Thoracic aorta (tissue), 2 donors: ENCODE results near the gene MAEA. TPM values are rescaled to one million over a fixed set of nuclear protein-coding genes. Genes with fewer than 3 reads are reported as not detected.

Experiments
- ATAC-seq: fragments of 150-250 bp; one replicate; pipeline ENCODE4 v1.8.0; 2017; ENCODE audit warnings: low read depth; ENCODE audit not compliant: insufficient number of reproducible peaks, low FRiP score
- DNase-seq: peaks from one replicate; pipeline ENCODE4 v3.0.0-alpha.2; 2020; ENCODE audit warnings: low spot score
- H3K27ac ChIP-seq, 2 donors: fragments of 200-600 bp; sonication (generic); 1 replicate in 1 of 2; 2 replicates in 1 of 2; pipeline ENCODE4 v1.5.1; 2016; ENCODE audit warnings: mild to moderate bottlenecking in 2 of 2, moderate library complexity in 2 of 2
- H3K27me3 ChIP-seq: fragments of 200-600 bp; sonication (generic); replicated peaks from 2 replicates; pipeline ENCODE4 v1.6.0; 2016; ENCODE audit warnings: mild to moderate bottlenecking; ENCODE audit not compliant: insufficient read depth
- H3K36me3 ChIP-seq: fragments of 200-600 bp; sonication (generic); one replicate; pipeline ENCODE4 v1.5.1; 2016
- H3K4me1 ChIP-seq, 2 donors: fragments of 200-600 bp; sonication (generic); 1 replicate in 1 of 2; 2 replicates in 1 of 2; pipeline versions ENCODE4 v1.5.1 to v1.6.0; 2016; ENCODE audit warnings: low read depth in 2 of 2, mild to moderate bottlenecking in 1 of 2; ENCODE audit not compliant: control insufficient read depth in 1 of 2
- H3K4me3 ChIP-seq: fragments of 200-600 bp; sonication (generic); 2 replicates; pipeline ENCODE4 v1.5.1; 2016; ENCODE audit warnings: mild to moderate bottlenecking
- H3K9me3 ChIP-seq: fragments of 200-600 bp; sonication (generic); 2 replicates; pipeline ENCODE4 v1.5.1; 2016
- total RNA-seq, 2 donors: library from RNA; depleted of rRNA; stranded (reverse); fragments of >200 nt; gene quantifications; one replicate each; pipeline versions ENCODE4 v1.1.0 to v1.2.3, GENCODE V29; 2016
- TF ChIP-seq, protein P1 (sequence below): fragments of 200-600 bp; sonication (generic); IDR thresholded peaks from one replicate; pipeline ENCODE4 v1.5.1; 2019; ENCODE audit warnings: antibody characterized with exemption

Gene MAEA
- total RNA-seq, 2 donors from 2014 or later: 53.7 to 83.8 TPM

DNA sequence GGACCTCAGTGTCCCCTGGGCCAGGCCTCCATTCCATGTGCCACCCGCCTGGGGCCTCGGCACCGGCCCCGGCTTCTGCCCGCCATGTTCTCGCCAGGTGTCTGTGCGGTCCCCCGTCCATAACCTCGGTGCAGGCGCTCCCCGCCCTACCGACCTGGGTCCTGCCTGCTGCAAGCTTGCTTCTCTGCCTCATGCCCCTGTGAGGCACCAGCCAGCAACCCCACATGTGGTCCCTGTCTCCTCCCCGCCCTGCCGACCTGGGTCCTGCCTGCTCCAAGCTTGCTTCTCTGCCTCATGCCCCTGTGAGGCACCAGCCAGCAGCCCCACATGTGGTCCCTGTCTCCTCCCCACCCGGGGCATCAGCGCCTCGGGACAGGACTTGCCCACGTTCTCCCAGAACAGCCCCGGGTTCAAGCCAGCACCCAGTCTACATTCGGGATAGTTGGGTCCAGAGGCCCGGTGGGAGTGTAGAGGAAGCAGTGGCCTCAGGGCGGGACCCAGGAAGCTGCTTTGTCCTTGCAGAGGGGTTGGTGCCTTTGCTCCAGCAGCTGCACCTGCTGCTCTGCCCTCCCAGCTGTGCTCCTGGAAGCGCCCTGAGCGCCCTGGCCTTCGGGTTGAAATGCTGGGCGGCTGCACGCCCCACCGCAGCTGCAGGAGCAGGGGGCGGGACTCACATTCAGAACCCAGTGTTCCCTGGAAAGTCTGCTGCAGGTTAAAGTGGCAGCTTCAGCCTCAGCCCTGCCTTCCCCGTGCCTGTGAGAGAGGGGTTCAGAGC is 37.2 kb downstream of the MAEA start:
- ATAC-seq (no peak), DNase-seq (no peak)
- H3K27ac ChIP-seq: no peak overlapping the region
- H3K9me3 ChIP-seq: no peaks in the 10 kb centered on the region
- peaks cover 41% of the 10 kb centered on the region for H3K36me3 ChIP-seq
- H3K27me3 ChIP-seq: no peaks in the 10 kb centered on the region
- H3K4me1 ChIP-seq: peaks cover 3 to 20% of the 10 kb centered on the region in 2 donors
- H3K4me3 ChIP-seq: no peak overlapping the region
- TF ChIP-seq, protein P1, sequence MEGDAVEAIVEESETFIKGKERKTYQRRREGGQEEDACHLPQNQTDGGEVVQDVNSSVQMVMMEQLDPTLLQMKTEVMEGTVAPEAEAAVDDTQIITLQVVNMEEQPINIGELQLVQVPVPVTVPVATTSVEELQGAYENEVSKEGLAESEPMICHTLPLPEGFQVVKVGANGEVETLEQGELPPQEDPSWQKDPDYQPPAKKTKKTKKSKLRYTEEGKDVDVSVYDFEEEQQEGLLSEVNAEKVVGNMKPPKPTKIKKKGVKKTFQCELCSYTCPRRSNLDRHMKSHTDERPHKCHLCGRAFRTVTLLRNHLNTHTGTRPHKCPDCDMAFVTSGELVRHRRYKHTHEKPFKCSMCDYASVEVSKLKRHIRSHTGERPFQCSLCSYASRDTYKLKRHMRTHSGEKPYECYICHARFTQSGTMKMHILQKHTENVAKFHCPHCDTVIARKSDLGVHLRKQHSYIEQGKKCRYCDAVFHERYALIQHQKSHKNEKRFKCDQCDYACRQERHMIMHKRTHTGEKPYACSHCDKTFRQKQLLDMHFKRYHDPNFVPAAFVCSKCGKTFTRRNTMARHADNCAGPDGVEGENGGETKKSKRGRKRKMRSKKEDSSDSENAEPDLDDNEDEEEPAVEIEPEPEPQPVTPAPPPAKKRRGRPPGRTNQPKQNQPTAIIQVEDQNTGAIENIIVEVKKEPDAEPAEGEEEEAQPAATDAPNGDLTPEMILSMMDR: no peak

DNA sequence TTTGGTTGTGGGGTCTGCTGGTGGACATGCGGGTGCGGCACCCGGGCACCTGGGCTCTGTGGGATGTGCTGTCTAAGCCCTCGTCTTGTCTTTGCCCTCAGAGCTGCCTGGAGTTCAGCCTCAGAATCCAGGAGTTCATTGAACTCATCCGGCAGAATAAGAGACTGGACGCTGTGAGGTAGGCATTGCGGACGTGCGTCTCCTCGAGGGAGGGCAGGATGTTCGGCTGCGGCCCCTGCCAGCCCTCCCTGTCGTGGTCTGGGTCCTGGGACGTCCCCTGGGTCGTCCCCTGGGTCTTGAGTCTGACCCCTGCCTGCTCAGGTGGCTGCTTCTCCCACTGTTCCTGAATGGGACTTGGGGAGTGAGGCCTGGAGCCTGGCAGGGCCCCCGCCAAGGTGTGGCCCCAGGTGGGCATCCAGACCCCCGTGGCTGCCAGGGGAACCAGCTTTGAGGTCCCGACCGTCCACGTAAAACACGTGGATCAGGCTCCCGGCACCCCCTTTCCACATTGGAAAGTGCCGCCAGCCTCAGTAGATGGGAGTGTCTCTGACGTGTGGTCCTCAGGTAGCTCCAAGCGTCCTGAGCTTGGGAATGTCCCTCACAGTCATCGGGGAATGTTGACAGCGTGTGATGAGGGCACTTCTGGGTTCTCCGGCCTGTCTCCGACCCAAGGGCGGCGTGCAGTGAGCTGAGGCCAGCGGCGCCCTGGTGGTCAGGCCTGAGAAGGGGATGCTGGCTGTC is 38.0 kb downstream of the MAEA start:
- no peaks in the 10 kb centered on the region for H3K9me3 ChIP-seq
- H3K4me3 ChIP-seq: no peak overlapping the region
- no peak for ATAC-seq
- TF ChIP-seq, protein P1: no peak
- DNase-seq: no peak
- H3K36me3 ChIP-seq: peaks cover 37% of the 10 kb centered on the region
- no peaks in the 10 kb centered on the region for H3K27me3 ChIP-seq
- peaks cover 8 to 24% of the 10 kb centered on the region in 2 donors for H3K4me1 ChIP-seq
- no peak overlapping the region for H3K27ac ChIP-seq

DNA sequence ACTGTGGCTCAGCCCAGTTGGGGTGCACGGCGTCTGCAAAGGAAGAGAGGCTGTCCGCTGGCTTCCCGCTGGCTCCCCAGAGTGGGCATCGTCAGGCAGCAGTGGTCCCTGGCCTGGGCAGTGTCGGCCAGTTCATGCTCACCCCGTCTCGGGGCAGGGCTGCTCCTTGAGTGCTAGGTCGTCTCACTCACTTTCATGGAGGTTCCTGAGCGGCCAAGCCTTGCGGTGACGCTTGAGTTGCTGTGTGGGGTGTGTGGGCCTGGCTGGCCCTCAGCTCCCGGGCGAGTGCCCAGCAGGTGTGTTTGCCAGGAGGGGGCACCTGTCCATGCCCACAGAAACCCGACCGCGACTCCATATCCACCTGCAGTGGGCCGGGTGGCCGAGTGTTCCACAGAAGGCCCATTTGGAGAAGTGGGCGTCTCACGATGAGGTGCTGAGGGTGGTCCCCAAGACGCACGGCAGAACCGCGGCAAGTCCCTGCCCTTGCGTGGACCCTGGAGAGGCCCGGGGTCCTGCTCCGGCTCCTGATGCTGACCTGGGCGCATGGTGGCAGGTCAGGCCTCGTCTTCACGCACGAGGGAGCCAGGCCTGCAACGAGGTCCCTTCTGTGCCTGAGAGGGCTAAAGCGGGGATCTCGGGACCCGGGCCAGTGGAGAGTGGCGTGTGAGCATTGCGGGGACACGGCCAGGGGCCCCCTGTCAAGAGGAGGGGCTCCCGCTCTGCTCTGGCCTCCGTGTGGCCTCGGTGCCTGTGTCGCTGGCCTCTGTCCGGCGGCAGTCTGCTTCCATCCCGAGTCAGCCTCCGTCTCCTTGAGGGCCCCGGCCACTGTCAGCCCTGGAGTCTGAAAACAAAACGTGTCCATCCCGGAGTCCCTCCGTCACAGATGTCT is 38.8 kb downstream of the MAEA start:
- H3K27ac ChIP-seq: no peak overlapping the region
- TF ChIP-seq, protein P1: no peak
- DNase-seq: no peak
- ATAC-seq: no peak
- no peak overlapping the region for H3K4me3 ChIP-seq
- peaks cover 7 to 18% of the 10 kb centered on the region in 2 donors for H3K4me1 ChIP-seq
- H3K36me3 ChIP-seq: peaks cover 37% of the 10 kb centered on the region
- H3K9me3 ChIP-seq: no peaks in the 10 kb centered on the region
- no peaks in the 10 kb centered on the region for H3K27me3 ChIP-seq

DNA sequence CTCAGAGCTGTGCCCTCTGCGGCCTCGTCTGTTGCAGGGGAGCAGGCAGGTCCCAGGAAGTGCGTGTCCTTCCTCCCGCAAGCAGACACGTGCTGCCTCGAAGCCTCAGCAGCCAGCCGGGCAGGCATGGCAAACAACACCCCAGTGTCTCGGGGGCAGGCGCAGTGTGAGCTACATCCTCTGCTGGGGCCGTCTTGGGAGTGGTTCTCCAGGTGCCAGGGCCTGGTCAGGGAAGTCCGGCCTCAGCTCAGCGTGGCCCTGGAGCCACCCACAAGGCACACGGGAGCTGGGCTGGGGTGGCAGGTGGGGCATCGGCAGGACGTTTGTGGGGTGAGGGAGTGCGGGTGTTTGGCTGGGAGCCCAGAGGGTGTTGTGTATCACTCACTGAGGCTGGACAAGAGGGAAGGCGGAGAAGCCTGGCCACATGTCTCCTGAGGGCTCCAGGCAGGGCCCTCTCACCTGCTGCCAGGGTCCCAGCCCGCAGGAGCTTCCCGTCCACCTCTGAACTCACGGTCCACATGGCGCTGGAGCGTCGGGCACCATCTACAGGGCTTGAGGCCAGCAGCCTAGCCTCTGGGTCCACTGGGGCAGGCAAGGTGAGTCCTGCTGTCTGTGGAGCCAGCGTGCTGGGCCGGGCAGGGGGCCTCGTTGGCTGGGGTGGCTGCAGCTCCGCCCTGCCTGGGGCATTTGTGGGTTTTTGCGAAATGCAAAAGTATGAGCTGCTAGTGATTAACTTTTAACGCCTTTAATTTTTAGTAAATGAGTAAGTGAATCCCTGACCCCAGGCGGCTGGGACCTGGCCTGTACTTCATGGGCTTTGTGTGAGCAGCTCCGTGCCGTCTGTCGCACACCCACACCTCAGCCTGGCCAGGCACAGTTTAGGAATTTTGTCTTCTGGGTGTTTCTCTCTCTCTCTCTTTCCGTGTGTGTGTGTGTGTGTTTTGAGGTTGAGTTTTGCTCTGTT is 40.0 kb downstream of the MAEA start:
- H3K36me3 ChIP-seq: peaks cover 37% of the 10 kb centered on the region
- no peak overlapping the region for H3K27ac ChIP-seq
- no peak overlapping the region for H3K4me3 ChIP-seq
- no peak for ATAC-seq
- no peaks in the 10 kb centered on the region for H3K9me3 ChIP-seq
- TF ChIP-seq, protein P1: no peak
- H3K27me3 ChIP-seq: no peaks in the 10 kb centered on the region
- no peak for DNase-seq
- peaks cover 5 to 9% of the 10 kb centered on the region in 2 donors for H3K4me1 ChIP-seq
